ENCODE results near the gene COL27A1. TPM values are rescaled to one million over a fixed set of nuclear protein-coding genes. Genes with fewer than 3 reads are reported as not detected.

The COL27A1 gene
- total RNA-seq, 1 donor from 2014 or later, result 8.5 TPM

DNA sequence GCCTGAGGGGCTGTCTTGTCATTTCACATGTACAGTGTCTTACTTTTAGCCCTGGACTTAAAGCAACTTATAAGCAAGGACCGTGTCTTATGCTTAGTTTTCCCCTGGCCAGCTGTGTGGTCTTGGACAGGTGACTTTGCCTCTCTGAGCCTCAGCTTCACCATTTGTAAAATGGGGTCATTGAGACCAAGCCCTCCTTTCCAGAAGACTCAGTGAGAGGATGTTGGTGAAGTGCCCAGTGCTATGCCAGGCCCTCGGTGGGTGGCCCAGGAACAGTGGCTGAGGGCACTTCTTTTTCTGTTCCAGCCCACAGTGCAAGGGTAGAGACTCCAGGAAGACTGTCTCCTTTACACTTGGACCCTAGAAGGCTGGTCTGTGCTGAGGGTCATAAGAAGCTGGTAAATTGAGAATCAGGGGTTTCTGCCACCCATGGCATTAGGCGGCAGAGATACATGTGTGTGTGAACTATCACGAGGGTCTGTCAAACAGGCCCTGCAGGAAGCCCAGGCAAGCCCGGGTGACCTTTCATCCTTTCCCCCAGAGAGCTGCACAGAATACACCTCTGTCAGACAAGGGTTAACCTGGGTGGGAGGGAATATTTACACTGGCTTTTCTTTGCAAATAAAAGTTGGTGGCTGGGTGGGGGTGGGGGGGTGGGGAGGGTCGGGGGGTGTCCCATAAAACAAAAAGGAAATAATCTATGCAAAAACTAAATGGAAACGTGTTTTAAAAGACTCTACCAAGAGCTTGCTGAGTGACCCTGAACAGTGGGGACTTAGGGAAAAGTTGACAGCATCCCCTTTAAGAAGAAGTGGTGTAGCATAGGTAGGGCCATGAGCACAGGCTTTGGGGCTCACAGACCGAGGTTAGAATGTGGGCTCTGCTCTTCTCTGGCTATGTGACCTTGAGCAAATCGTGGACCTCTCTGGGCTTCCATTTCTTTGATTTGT, 35.8 kb upstream of the COL27A1 start:
- no peak for DNase-seq (ENCODE audit: low read depth)
- H3K4me3 ChIP-seq (ENCODE audit: low read depth, low read length), result no peak overlapping the region
- TF ChIP-seq, protein P1, sequence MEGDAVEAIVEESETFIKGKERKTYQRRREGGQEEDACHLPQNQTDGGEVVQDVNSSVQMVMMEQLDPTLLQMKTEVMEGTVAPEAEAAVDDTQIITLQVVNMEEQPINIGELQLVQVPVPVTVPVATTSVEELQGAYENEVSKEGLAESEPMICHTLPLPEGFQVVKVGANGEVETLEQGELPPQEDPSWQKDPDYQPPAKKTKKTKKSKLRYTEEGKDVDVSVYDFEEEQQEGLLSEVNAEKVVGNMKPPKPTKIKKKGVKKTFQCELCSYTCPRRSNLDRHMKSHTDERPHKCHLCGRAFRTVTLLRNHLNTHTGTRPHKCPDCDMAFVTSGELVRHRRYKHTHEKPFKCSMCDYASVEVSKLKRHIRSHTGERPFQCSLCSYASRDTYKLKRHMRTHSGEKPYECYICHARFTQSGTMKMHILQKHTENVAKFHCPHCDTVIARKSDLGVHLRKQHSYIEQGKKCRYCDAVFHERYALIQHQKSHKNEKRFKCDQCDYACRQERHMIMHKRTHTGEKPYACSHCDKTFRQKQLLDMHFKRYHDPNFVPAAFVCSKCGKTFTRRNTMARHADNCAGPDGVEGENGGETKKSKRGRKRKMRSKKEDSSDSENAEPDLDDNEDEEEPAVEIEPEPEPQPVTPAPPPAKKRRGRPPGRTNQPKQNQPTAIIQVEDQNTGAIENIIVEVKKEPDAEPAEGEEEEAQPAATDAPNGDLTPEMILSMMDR (conservative IDR thresholded peaks at IDR 0.05; ENCODE audit: low read depth, low read length), result no peak

DNA sequence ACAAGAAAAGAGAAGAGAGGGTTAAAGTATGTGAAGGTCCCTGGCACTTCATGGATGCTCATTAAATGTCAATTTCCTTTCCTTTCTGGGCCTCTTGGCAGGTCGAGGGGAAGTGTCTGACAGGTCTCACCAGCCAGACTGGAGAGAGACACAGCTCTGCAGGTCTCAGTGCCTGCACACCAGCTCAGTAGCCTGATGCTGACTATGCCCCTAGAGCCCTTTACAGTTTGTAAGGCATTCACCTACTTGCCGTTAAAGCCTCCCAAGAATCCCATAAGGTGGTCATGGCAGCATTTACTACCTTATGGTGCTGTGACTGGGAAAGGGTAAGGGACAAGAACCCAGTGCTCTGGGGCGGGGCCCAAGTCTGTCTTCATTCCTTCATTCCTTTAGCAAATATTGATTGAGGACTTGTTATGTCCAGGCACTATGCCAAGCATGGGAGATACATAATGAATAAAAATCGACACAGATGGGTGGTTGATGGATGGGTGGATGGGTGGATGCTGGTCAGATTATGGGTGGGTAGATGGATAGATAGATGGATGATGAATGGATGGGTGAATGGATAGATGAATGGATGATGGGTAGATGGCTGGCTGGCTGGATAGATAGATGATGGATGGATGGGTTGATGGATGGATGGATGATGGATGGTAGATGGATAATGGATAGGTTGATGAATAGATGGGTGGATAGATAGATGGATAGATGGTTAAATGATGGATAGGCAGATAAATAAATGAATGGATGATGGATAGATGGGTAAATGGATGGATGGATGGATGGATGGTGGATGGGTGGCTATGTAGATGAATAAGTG, 34.9 kb upstream of the COL27A1 start:
- DNase-seq (ENCODE audit: low read depth), result no peak
- H3K4me3 ChIP-seq (ENCODE audit: low read depth, low read length), result no peak overlapping the region
- TF ChIP-seq, protein P1 (conservative IDR thresholded peaks at IDR 0.05; ENCODE audit: low read depth, low read length), result no peak

DNA sequence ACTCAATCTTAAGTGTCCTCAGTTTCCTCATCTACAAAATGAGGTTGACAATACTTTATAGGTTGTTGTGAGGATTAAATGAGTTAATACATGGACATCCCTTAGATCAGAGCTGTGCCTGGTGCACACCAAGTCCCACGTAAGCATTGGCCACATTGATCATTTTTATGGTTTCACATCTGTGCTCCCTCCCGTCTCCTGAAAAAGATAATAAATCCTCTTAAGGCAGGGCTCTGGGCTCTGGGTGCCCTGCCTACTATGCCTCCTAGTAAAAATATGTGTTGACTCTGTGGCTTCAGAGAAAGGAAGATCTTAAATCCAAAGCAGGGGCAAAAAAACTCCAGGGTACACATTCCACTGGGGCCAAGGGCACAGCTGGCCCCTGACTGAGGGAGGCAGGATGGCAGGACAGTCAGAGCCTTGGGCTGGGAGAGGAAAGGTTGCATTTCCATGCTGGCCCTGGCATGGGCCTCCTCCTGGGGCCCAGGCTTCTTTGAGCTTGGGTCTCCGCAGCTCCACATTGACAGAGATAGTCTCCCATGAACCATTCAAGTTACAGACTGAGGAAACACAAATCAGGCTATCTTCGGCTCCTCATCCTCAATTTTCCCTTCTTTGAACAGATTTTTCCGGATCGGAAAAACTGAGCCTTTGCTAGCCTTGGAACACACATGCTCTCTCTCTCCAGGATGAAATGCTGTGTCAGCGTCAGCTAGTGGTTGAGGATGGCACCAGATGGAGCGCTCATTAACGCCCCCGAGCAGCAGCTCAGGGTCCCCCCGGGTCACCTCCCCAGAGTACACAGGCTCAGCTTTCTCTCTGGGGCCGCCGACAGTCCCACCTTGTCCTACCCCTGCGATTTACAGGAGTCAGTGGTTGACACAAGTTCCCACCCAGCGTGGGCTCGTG, 33.9 kb upstream of the COL27A1 start:
- H3K4me3 ChIP-seq (ENCODE audit: low read depth, low read length), result no peak overlapping the region
- TF ChIP-seq, protein P1 (conservative IDR thresholded peaks at IDR 0.05; ENCODE audit: low read depth, low read length), result no peak
- no peak for DNase-seq (ENCODE audit: low read depth)

GRCh38 chr9:114122136-114123027, 33.0 kb upstream of the COL27A1 start:
- TF ChIP-seq, protein P1 (conservative IDR thresholded peaks at IDR 0.05; ENCODE audit: low read depth, low read length), result no peak
- no peak for DNase-seq (ENCODE audit: low read depth)
- H3K4me3 ChIP-seq (ENCODE audit: low read depth, low read length), result no peak overlapping the region

GRCh38 chr9:114123031-114123977, 32.0 kb upstream of the COL27A1 start:
- DNase-seq (ENCODE audit: low read depth), result no peak
- TF ChIP-seq, protein P1 (conservative IDR thresholded peaks at IDR 0.05; ENCODE audit: low read depth, low read length), result no peak
- H3K4me3 ChIP-seq (ENCODE audit: low read depth, low read length), result no peak overlapping the region

Measured in epithelial cell of proximal tubule (primary cell).